ENCODE results near the gene MS4A10.

- no peak for TF ChIP-seq CTCF (IDR thresholded peaks at IDR 0.05 in 8 of 11, conservative IDR thresholded peaks at IDR 0.05 in 3 of 11)
- TF ChIP-seq POLR2A (IDR thresholded peaks at IDR 0.05), result no peak
These were observed 31.5 kb downstream of the MS4A10 start for GRCh38 chr11:60816590-60817157.

All from spleen (tissue), 7 donors.